GDM1 (cell line): ENCODE results near the gene CFAP77.

ENCODE experiments used
- DNase-seq: peaks from one replicate; lab custom pipeline; 2025; lab: John Stamatoyannopoulos, UW

CFAP77 gene

GRCh38 chr9:132517815-132518550, 108.0 kb downstream of the CFAP77 start:
- DNase-seq = no peak

- no peak for DNase-seq
Observed at GRCh38 chr9:132518626-132519025, 108.6 kb downstream of the CFAP77 start.

GRCh38 chr9:132519033-132519432, 109.0 kb downstream of the CFAP77 start:
- DNase-seq = no peak

GRCh38 chr9:132520612-132521011, 110.6 kb downstream of the CFAP77 start:
- no peak for DNase-seq

- DNase-seq = no peak
Observed at GRCh38 chr9:132525308-132526023, 115.5 kb downstream of the CFAP77 start.

GRCh38 chr9:132531195-132531594, 121.2 kb downstream of the CFAP77 start:
- no peak for DNase-seq

- DNase-seq = no peak
Observed at GRCh38 chr9:132531710-132532570, 121.9 kb downstream of the CFAP77 start.

GRCh38 chr9:132534832-132535231, 124.8 kb downstream of the CFAP77 start:
- DNase-seq = no peak

GRCh38 chr9:132536124-132536523, 126.1 kb downstream of the CFAP77 start:
- no peak for DNase-seq

- no peak for DNase-seq
Observed at GRCh38 chr9:132537352-132537751, 127.3 kb downstream of the CFAP77 start.

- DNase-seq = no peak
Observed at GRCh38 chr9:132538071-132538470, 128.1 kb downstream of the CFAP77 start.

- no peak for DNase-seq
Observed at GRCh38 chr9:132539096-132539495, 129.1 kb downstream of the CFAP77 start.

GRCh38 chr9:132541051-132541450, 131.0 kb downstream of the CFAP77 start:
- no peak for DNase-seq

- no peak for DNase-seq
Observed at GRCh38 chr9:132541870-132542830, 132.1 kb downstream of the CFAP77 start.

- no peak for DNase-seq
Observed at GRCh38 chr9:132543251-132543650, 133.2 kb downstream of the CFAP77 start.

- DNase-seq = no peak
Observed at GRCh38 chr9:132543960-132544359, 133.9 kb downstream of the CFAP77 start.

- no peak for DNase-seq
Observed at GRCh38 chr9:132545578-132545977, 135.6 kb downstream of the CFAP77 start.

- DNase-seq = no peak
Observed at GRCh38 chr9:132546148-132547051, 136.4 kb downstream of the CFAP77 start.

- DNase-seq = no peak
Observed at GRCh38 chr9:132547052-132547431, 137.0 kb downstream of the CFAP77 start.

- DNase-seq = no peak
Observed at GRCh38 chr9:132547436-132547835, 137.4 kb downstream of the CFAP77 start.
